HG03565 (cell line): Measurements from ENCODE around the gene GSAP.

Experiments
- ATAC-seq: cut with Tn5 transposase; IDR thresholded peaks from one replicate; pipeline ENCODE4 v1.9.1; 2021; ENCODE audit warnings: mild to moderate bottlenecking, moderate library complexity; ENCODE audit not compliant: unreplicated experiment

The GSAP gene, protein sequence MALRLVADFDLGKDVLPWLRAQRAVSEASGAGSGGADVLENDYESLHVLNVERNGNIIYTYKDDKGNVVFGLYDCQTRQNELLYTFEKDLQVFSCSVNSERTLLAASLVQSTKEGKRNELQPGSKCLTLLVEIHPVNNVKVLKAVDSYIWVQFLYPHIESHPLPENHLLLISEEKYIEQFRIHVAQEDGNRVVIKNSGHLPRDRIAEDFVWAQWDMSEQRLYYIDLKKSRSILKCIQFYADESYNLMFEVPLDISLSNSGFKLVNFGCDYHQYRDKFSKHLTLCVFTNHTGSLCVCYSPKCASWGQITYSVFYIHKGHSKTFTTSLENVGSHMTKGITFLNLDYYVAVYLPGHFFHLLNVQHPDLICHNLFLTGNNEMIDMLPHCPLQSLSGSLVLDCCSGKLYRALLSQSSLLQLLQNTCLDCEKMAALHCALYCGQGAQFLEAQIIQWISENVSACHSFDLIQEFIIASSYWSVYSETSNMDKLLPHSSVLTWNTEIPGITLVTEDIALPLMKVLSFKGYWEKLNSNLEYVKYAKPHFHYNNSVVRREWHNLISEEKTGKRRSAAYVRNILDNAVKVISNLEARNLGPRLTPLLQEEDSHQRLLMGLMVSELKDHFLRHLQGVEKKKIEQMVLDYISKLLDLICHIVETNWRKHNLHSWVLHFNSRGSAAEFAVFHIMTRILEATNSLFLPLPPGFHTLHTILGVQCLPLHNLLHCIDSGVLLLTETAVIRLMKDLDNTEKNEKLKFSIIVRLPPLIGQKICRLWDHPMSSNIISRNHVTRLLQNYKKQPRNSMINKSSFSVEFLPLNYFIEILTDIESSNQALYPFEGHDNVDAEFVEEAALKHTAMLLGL

GRCh38 chr7:77415823-77416620, at the start of gene GSAP:
Gene GSAP (minus strand): TSS chr7:77416349. CDS start chr7:77416321, 28 bp downstream.
- peak; percentile 34 for ATAC-seq

GRCh38 chr7:77465256-77465655, 49.1 kb upstream of the GSAP start:
- no peak for ATAC-seq

DNA sequence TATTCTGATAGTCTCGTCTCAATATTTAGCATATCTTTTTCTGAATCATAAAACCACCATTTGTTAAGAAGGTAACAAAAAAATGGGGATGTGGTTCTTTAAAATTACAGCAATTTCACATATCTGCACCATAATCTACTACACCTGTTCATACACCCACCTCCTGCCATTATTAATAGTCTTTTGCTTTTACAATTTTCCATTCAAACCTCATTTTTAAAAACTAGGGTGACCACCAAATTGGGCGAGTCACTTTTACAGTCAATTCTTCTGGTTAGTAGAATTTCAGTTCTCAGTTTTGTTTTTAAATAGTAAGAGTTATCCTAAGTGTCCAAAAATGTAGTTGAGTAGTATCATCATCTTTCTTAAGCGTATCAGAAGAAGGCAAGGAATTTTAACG, 48.4 kb upstream of the GSAP start:
- peak; percentile 59 for ATAC-seq

DNA sequence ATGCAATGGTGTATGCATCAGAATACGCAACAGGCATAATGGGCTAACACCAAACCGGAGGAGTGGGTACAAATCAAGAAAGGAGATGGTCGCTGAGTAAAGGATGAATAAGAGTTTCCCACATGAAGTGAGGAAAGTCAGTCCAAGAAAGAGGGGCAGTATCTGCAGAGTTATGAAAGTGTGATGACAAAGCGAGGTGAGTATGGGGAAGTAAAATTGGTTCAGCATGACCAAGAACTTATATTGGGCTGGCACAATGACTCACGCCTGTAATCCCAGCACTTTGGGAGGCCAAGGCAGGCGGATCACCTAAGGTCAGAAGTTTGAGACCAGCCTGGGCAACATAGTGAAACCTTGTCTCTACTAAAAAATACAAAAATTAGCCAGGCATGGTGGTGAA, 47.5 kb upstream of the GSAP start:
- ATAC-seq: peak; percentile 38

- no peak for ATAC-seq
Measured at GRCh38 chr7:77461842-77462241, 45.7 kb upstream of the GSAP start.

GRCh38 chr7:77461246-77461645, 45.1 kb upstream of the GSAP start:
- ATAC-seq: no peak

DNA sequence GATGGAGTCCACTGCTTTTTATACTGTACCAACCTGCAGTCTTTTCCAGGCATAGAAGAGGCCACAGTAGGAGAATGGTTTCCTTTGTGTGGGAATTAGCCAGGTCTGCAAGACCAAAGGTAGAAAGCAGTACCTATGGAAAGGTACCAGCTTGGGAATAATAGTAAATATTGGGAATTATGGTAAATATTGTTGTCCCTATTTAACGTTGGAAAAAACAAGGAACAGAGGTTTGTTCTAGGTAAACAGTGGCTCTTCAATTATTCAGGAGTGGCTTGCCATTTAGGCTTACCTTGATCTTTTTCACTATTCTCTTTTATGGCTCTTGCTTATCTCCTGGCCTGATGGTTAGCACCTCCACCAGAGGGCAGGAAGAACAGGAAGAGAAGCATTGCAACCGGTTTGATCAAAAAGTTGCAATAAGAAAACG, 43.9 kb upstream of the GSAP start:
- ATAC-seq: no peak

GRCh38 chr7:77459311-77459726, 43.2 kb upstream of the GSAP start:
- ATAC-seq: no peak

- no peak for ATAC-seq
Measured at GRCh38 chr7:77458786-77459185, 42.6 kb upstream of the GSAP start.

- no peak for ATAC-seq
Measured at GRCh38 chr7:77457779-77458178, 41.6 kb upstream of the GSAP start.

- no peak for ATAC-seq
Measured at GRCh38 chr7:77456696-77457095, 40.5 kb upstream of the GSAP start.

GRCh38 chr7:77455321-77455720, 39.2 kb upstream of the GSAP start:
- ATAC-seq: no peak

GRCh38 chr7:77454802-77455201, 38.7 kb upstream of the GSAP start:
- ATAC-seq: no peak

GRCh38 chr7:77453531-77453930, 37.4 kb upstream of the GSAP start:
- ATAC-seq: no peak

- ATAC-seq: peak; percentile 48
Measured at GRCh38 chr7:77451950-77452349, 35.8 kb upstream of the GSAP start.

- no peak for ATAC-seq
Measured at GRCh38 chr7:77450613-77451012, 34.5 kb upstream of the GSAP start.

GRCh38 chr7:77450054-77450453, 33.9 kb upstream of the GSAP start:
- ATAC-seq: no peak

DNA sequence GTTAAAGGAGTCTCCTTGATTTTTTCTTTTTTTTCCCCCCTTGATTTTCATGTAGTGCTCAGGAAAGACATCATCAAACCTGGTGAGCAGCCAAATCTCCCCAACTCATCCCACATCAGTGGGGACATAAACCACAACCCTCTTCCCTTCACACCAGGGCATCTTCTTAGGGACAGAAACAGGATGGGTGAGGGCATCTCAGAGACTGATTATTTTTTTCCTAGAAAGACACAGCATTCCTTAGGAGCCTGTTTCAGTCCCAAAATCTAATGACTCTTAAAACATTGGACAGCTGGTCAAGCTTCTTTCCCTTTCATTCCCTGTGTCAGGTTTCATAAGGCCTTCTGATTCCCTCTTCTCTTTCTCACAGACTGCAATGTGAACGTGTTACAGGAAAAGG, 31.5 kb upstream of the GSAP start:
- ATAC-seq: no peak

DNA sequence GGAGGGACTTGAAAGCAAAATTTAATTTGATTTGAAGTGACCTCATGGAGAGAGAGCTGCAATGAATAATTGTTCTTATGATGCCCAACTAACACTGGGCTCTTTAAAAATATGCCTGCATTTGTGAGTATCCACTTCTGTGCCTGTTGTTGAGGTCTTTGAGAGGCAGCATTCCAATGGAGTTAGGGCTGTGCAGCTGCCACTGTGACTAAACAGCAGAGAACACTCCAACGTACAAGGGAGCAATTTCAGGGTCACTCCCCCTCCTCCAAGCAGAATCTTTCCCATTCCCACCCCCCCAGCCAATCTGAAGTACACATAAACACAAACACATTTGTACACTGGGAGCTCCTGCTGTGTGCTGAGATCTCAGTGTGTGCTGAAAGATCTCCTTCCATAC, 28.0 kb upstream of the GSAP start:
- ATAC-seq: no peak

DNA sequence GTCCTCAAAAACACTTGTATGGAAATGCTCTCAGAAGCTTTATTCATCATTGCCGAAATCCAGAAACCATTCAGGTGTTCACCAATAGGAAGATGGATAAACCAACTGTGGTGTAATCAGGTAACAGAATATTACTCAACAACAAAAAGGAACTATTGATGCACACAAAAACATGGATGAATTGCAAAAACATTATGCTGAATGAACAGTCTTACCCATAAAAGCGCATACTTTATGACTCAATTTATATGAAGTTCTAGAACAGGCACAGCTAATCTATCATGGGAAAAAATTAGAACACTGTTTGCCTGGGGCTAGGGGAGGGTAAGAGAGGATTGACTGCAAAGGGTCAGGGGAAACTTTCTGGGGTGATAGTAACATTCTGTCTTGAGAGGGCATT, 26.9 kb upstream of the GSAP start:
- no peak for ATAC-seq

DNA sequence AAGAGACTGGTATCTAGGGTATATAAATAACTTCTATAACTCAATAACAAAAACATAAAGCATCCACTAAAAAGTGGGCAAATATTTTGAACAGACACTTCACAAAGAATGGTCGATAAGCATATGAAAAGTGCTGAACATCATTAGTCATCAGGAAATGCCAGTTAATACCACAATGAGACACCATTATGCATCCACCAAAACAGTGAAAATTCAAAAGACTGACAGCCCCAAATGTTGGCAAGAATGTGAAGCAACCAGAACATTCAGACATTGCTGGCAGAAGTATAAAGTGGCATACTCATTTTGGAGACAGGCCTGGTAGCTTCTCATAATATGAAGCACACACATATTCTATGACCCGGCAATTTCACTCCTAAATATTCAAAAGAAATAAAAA, 26.5 kb upstream of the GSAP start:
- no peak for ATAC-seq
